ENCODE data around the gene ARV1.
"Not testable (repeated sequence)": the region's sequence is repeated elsewhere in the genome, so short reads cannot be mapped to it uniquely, and the experiment has no call there.

Gene ARV1

DNA sequence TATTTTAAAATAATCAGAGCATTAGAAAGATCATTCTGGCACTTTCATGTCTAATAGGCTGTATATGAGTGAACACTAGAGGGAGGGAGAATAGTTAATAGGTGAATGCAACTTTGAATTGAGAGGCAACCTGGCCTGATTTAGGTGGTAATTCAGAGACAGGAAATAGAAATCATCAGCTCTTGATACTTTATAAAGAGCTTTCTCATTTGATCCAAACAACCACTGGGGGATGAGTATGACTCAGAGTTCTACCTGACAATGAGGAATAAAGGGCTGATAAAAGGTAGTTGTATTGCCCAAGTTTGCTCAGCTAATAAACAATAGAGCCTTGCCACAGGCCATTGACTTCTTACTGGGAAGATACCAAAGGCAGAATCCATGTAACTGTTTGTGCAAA, 66.4 kb downstream of the ARV1 start:
- DNase-seq (ENCODE audit: low spot score): no peak

DNA sequence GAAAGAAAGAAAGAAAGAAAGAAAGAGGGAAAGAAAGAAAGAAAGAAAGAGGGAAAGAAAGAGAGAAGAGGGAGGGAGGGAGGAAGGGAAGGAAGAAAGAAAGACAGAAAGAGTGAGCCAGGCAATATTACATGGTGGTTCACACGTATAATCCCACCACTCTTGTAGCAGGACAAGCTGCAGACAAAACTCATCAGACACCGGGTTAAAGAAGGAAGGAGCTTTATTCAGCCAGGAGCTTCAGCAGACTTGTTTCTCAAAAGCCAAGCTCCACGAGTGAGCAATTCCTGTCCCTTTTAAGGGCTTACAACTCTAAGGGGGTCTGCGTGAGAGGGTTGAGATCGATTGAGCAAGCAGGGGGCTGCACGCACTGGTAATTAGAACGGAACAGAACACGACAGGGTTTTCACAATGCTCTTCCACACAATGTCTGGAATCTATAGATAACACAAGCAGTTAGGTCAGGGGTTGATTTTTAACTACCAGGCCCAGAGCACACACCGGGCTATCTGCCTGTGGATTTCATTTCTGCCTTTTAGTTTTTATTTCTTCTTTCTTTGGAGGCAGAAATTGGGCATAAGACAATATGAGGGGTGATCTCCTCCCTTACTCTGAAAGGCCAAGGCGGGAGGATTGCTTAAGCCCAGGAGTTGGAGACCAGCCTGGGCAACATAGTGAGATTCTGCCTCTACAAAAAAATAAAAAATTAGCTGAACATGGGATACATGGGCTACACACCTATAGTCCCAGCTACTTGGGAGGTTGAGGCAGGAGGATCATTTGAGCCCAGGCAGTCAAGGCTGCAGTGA, 67.2 kb downstream of the ARV1 start:
- not testable (repeated sequence) for DNase-seq (ENCODE audit: low spot score)

- no peak for DNase-seq (ENCODE audit: low spot score)
These were observed 68.0 kb downstream of the ARV1 start for GRCh38 chr1:231046730-231047395.

DNA sequence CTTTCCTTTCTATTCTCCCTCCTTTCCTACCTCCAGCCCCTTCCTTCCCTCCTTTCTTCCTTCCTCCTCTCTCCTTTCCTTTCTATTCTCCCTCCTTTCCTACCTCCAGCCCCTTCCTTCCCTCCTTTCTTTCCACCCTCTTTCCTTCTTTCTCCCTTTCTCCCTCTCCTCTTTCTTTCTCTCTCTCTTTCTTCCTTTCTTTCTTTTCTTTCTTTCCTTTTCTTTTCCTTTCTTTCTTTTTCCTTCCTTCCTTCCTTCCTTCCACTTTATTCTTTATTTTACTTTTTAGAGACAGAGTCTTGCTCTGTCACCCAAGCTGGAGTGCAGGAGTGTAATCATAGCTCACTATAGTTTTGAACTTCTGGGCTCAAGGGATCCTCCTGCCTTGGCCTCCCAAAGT, 68.6 kb downstream of the ARV1 start:
- DNase-seq (ENCODE audit: low spot score): not testable (repeated sequence)

DNA sequence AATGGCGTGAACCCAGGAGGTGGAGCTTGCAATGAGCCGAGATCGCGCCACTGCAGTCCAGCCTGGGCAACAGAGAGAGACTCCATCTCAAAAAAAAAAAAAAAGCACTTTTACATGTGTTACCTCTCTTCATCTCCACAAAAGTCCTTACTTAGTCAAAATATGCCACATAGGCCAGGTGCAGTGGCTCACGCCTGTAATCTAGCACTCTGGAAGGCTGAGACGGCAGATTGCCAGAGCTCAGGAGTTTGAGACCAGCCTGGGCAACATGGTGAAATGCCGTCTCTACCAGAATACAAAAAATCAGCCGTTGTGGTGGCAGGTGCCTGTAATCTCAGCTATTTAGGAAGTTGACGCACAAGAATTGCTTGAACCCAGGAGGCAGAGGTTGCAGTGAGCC, 69.5 kb downstream of the ARV1 start:
- not testable (repeated sequence) for DNase-seq (ENCODE audit: low spot score)

DNA sequence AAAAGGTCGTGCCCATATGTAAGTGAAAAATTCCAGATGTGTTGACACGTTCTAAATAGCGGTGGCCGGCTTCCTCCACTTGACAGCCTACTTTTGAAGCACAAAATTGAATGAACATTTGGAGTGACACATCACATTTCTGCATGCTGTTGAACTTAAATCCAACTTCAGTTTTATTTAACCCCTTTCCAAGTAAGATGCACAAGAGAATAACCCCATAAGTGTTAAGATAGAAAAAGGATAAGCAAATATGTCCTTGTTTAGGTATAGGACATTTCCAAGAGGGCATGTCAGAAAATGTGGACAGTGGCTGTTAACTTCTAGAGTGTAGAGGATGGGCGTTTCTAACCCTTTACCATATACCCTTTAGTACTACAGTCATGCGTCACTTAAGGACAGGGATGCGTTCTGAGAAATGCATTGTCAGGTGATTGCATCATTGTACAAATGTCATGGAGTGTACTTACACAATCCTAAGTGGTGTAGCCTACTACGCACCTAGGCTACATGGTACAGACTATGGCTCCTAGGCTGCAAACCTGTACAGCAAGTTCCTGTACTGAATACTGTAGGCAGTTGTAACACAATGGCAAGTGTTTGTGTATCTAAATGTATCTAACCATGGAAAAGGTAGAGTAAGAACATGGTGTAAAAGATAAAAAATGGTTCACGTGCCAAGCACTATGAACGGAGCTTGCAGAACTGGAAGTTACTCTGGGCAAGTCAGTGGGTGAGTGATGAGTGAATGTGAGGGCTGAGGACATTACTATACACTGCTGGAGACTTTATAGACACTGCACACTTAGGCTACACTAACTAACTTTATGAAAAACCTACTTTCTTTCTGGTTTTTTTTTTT, 70.5 kb downstream of the ARV1 start:
- no peak for DNase-seq (ENCODE audit: low spot score)
